Measurements from ENCODE around the gene KCNH1.
A peak's percentile ranks its signal among the peaks of the same experiment; 100 is the strongest.

Gene KCNH1

GRCh38 chr1:210711825-210712612, 421.9 kb downstream of the KCNH1 start:
- DNase-seq (ENCODE audit: low spot score): no peak

- no peak for DNase-seq (ENCODE audit: low spot score)
Observed at GRCh38 chr1:210709701-210710100, 424.2 kb downstream of the KCNH1 start.

DNA sequence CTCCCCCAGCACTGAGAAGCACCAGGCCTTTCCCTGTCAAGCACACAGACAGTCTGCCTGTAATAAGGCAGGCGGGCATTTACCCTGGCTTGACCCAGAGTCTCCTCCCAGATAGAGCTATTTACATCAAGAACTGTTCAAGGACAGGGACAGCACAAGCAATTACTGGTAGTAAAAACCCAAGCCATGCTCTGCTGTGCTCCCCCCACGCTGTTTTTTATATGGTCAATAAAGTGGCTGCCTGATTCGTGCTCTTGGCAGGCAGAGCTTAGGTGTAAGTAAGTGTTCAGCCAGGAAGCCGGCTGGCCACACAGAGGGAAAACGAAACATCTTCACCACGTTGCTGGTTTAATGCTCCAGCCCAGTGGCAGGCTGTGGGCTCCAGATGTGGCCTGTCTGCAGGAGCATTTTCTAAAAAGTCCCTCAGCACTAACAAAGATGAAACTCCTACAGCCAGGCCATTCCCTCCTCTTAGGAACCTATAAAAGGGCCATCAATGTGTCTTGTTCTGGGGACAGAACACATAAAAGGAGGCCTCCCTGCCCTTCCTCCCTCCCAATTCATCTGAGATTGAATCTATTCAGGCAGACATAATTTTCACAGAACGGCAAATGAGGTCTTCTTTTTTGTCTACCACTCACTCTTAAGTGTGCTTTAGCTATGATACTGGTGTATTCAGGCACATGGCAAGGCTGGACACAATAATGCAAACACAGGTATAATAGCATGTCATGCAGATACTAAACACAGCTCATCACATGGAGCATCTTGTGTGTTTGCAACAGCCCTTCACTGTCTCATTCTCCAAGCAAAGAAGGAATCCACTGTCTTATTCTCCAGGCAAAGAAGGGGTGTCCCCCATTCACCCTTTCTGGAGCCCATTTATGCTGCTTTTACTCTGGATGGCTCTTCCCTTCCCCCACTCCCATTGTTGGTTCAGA, 426.4 kb downstream of the KCNH1 start:
- DNase-seq (ENCODE audit: low spot score): no peak

- DNase-seq (ENCODE audit: low spot score): no peak
Observed at GRCh38 chr1:210706246-210706645, 427.7 kb downstream of the KCNH1 start.

- no peak for DNase-seq (ENCODE audit: low spot score)
Observed at GRCh38 chr1:210705086-210705485, 428.9 kb downstream of the KCNH1 start.

- DNase-seq (ENCODE audit: low spot score): no peak
Observed at GRCh38 chr1:210703593-210703992, 430.4 kb downstream of the KCNH1 start.

DNA sequence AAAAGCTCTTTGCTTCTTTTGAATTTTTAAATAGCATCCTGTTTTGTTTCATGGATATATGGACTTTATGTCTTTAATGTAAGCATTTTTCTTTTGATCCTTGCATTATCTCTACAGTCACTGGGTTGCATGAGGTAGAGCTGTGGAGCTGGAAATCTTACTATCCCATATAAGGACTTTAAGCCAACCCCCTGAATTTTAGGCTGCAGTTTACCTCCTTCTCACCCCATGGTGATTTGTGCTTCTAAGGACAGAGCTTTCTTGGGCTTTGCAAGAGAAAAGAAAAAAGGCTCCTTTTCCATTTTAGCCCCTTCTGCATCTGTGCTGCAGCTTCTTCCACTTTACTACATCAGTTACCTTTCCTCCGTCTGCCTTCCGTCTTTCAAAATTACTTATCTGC, 431.4 kb downstream of the KCNH1 start:
- no peak for DNase-seq (ENCODE audit: low spot score)

- DNase-seq (ENCODE audit: low spot score): no peak
Observed at GRCh38 chr1:210700511-210700910, 433.4 kb downstream of the KCNH1 start.

GRCh38 chr1:210700083-210700482, 433.9 kb downstream of the KCNH1 start:
- no peak for DNase-seq (ENCODE audit: low spot score)

- DNase-seq (ENCODE audit: low spot score): no peak
Observed at GRCh38 chr1:210698661-210699060, 435.3 kb downstream of the KCNH1 start.

- DNase-seq (ENCODE audit: low spot score): no peak
Observed at GRCh38 chr1:210697185-210697584, 436.8 kb downstream of the KCNH1 start.

GRCh38 chr1:210696709-210697108, 437.2 kb downstream of the KCNH1 start:
- no peak for DNase-seq (ENCODE audit: low spot score)

DNA sequence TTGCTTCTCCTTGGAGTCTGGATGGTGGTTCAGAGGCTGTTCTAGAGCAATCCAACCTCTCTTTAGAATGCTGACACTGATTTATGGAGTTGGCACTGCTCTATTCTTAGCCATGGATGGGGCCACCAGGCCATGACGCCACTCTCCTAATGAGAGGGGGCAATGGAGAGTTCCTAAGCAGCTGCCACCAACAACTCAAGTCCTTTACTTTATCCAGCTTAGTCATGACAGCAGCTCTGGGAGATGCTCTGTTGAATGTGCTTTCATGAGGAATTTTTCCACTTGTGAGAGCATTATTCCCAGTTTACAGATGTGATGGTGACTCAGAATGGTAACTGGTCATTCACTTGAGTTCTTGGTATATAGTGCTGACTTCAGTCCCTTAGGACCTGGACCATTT, 438.9 kb downstream of the KCNH1 start:
- DNase-seq (ENCODE audit: low spot score): no peak

GRCh38 chr1:210692796-210693195, 441.2 kb downstream of the KCNH1 start:
- DNase-seq (ENCODE audit: low spot score): no peak

DNA sequence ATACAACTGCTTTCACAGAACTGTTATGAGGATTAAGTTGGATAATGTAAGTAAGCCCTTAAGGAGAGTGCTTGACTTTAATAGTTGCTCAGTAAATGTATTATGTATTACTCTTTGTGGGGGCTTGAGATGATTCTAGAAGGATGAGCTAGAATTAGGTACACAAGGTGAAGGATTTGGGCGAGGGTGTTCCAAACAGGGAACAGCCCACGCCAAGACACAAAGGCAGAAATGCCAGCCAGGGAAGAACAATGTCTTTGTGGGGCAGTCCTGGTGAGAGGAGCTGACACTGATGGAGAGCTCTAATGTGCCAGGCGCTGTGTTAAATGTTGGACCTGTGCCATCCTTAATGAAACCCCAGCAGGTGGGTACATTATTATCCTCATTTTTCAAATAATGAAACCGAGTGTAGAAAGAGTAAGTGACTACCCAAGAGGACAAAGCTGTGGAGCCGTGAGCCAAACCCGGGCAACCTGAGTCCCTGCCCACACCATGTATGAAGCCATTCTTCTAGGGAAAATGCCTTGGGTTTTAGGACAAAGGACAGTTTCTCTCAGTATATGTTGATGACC, 442.8 kb downstream of the KCNH1 start:
- no peak for DNase-seq (ENCODE audit: low spot score)

DNA sequence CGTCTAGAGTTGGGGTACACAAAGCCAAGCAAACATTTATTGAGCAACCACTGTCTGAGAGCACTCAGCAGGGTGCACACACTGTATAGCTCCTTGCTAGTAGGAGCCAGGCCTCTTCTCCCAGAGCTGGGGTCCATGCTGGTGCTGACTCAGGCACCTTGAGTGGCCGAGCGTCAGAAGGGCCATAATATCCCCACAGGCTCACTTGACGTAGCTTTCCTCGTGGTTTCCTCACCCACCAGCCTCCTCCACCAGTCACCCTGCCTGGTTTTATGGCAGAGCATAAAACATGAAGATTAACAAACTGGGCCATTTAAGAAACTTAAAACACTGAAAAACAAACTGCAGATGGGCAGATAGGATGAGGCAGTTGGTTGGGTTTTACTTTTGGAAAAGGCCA, 443.7 kb downstream of the KCNH1 start:
- no peak for DNase-seq (ENCODE audit: low spot score)

DNA sequence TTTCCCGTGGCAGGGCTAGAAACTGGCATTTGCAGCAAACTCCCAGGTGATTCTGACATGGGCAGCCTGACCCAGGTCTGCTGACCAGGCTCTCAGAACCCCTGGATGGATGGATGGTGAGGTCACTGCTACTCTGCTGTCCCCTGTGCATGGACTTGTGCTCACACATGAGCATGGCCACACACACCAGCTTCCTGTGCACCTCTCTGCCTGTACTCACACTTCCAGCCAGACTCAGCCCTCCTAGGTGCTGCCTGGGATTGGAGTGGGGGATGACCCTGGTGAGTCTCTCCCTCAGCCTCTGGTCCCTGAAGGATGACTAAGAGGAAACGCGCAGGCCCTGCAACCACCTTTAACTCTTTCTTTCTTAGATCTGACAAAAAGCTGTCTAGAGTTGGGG, 444.1 kb downstream of the KCNH1 start:
- no peak for DNase-seq (ENCODE audit: low spot score)

GRCh38 chr1:210688512-210689234, 445.3 kb downstream of the KCNH1 start:
- no peak for DNase-seq (ENCODE audit: low spot score)

DNA sequence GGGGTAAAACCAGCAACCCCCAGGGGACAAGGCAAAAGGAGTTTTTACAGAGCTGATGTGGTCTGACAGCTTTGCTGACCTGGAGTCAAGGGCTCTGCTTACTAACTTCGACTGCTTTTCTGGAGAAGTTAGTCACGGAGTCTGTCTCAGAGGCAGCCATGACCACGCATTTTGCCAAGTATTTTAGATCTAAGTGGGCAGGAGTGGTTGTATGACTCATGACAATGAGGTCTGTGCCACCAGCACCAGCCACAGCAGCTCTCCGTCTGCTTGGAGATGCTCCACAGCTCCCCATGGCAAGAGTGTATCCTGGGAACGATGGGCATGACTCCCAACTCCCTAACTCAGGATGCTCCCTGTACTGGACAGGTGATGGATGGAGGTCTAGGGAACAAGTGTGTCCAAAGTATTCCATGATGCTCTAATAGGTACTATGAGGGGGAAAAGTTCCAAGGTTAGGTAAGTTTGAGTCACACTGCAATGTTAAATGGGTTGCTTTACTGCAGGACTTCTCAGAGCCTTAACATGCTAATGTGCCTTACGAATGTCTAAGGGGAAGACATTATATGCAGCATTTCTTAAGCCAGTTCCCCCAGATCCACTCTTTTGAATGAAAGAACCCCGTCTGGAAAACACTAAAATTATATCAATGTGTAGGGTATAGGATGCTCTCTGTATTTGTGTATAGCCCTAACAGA, 446.2 kb downstream of the KCNH1 start:
- DNase-seq (ENCODE audit: low spot score): peak; percentile 31

DNA sequence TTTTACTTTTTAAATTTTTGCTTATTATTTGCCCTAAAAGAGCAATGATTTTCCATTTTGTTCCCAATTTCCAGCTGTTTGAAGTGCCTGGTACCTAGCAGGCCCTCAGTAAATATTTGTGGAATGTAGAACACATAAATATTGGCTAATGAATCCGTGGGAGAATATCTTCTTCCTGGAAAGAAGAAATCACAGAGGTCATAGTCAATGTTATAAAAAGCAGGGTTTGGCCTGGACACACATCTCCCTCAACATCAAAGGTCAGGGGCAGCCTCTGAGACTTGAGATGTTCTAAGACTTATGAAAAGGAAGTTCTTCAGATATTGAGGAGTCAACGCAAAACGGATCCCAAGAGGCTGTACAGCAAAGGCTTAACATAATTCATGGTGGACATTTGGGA, 447.1 kb downstream of the KCNH1 start:
- no peak for DNase-seq (ENCODE audit: low spot score)

- DNase-seq (ENCODE audit: low spot score): no peak
Observed at GRCh38 chr1:210685295-210685650, 448.7 kb downstream of the KCNH1 start.
